HepG2 (cell line): ENCODE measurements around the gene TBC1D20. TPM values are rescaled to one million over a fixed set of nuclear protein-coding genes. Genes with fewer than 3 reads are reported as not detected.

Experiments used
- AKNA ChIP-seq: sonication (generic); formaldehyde crosslinking; IDR thresholded peaks from 2 replicates; pipeline ENCODE4 v1.4.0; 2020; ENCODE audit warnings: missing genetic modification reagents, borderline replicate concordance
- BRCA1 ChIP-seq: sonication (generic); formaldehyde crosslinking; IDR thresholded peaks from 2 replicates; pipeline ENCODE4 v1.4.0; 2020; ENCODE audit warnings: missing genetic modification reagents
- GABPB1 ChIP-seq: IDR thresholded peaks from 2 replicates; pipeline ENCODE4 v1.6.1; 2016; ENCODE audit warnings: mild to moderate bottlenecking, missing genetic modification reagents, moderate library complexity, missing compliant biosample characterization
- HOXA3 ChIP-seq: sonication (generic); formaldehyde crosslinking; IDR thresholded peaks from 2 replicates; pipeline ENCODE4 v1.5.0; 2020; ENCODE audit warnings: missing genetic modification reagents
- LCORL ChIP-seq, 2 experiments: fragments of 450-650 bp in 1 of 2; sonication (generic) in 1 of 2; formaldehyde crosslinking in 1 of 2; IDR thresholded peaks; 2 replicates each; pipeline versions ENCODE4 v1.5.0 to v1.6.1; 2017 to 2020; ENCODE audit warnings: antibody characterized with exemption in 1 of 2, missing genetic modification reagents in 1 of 2
- PAF1 ChIP-seq: IDR thresholded peaks from 2 replicates; pipeline ENCODE4 v1.6.1; 2016; ENCODE audit warnings: missing genetic modification reagents, missing compliant biosample characterization
- PAX8 ChIP-seq: sonication (generic); formaldehyde crosslinking; IDR thresholded peaks from 2 replicates; pipeline ENCODE4 v1.8.0; 2022; ENCODE audit warnings: mild to moderate bottlenecking, missing genetic modification reagents, borderline replicate concordance
- RARG ChIP-seq: sonication (generic); formaldehyde crosslinking; IDR thresholded peaks from 2 replicates; pipeline ENCODE4 v1.4.0; 2020; ENCODE audit warnings: low read depth, mild to moderate bottlenecking, missing genetic modification reagents
- RFX1 ChIP-seq: fragments of 450-650 bp; IDR thresholded peaks from 2 replicates; pipeline ENCODE4 v1.6.1; 2017
- SMYD3 ChIP-seq: sonication (generic); formaldehyde crosslinking; IDR thresholded peaks from 2 replicates; pipeline ENCODE4 v1.8.1; 2023; ENCODE audit warnings: mild to moderate bottlenecking, missing genetic modification reagents
- ZBTB46 ChIP-seq: sonication (generic); formaldehyde crosslinking; IDR thresholded peaks from 2 replicates; pipeline ENCODE4 v1.4.0; 2020; ENCODE audit warnings: mild to moderate bottlenecking, missing genetic modification reagents, borderline replicate concordance
- ZNF512 ChIP-seq: sonication (generic); formaldehyde crosslinking; IDR thresholded peaks from 2 replicates; pipeline ENCODE4 v1.4.0; 2020; ENCODE audit warnings: mild to moderate bottlenecking, missing genetic modification reagents
- ZNF646 ChIP-seq: sonication (generic); formaldehyde crosslinking; IDR thresholded peaks from 2 replicates; pipeline ENCODE4 v1.9.0; 2021; ENCODE audit warnings: mild to moderate bottlenecking, missing genetic modification reagents
- polyA plus RNA-seq, 8 experiments: library from polyadenylated mRNA; depleted of rRNA in 3 of 8; stranded (reverse) in 7 of 8; unstranded in 1 of 8; fragments of >200 nt; fragmentation: Illumina TruSeq in 4 of 8; extraction: Trizol in 4 of 8; gene quantifications; 2 replicates each; pipeline versions ENCODE4 v1.2.1 to v1.2.3, GENCODE V29; 2011 to 2016; ENCODE audit warnings: low read depth in 4 of 8, missing spikeins in 1 of 8, mixed read lengths in 1 of 8; ENCODE audit not compliant: insufficient read depth in 1 of 8
- total RNA-seq, 5 experiments: library from RNA; depleted of rRNA; stranded (reverse); fragments of >200 nt; fragmentation: Illumina TruSeq; extraction: Trizol; gene quantifications; 2 replicates each; pipeline ENCODE4 v1.2.3, GENCODE V29; 2016; ENCODE audit warnings: low read depth in 1 of 5

Gene TBC1D20
- total and polyA plus RNA-seq, 2 of the 13 experiments (the other 11 are each of a cell fraction or from before 2014, with no cell fraction given), result 36.6 to 47.1 TPM

DNA sequence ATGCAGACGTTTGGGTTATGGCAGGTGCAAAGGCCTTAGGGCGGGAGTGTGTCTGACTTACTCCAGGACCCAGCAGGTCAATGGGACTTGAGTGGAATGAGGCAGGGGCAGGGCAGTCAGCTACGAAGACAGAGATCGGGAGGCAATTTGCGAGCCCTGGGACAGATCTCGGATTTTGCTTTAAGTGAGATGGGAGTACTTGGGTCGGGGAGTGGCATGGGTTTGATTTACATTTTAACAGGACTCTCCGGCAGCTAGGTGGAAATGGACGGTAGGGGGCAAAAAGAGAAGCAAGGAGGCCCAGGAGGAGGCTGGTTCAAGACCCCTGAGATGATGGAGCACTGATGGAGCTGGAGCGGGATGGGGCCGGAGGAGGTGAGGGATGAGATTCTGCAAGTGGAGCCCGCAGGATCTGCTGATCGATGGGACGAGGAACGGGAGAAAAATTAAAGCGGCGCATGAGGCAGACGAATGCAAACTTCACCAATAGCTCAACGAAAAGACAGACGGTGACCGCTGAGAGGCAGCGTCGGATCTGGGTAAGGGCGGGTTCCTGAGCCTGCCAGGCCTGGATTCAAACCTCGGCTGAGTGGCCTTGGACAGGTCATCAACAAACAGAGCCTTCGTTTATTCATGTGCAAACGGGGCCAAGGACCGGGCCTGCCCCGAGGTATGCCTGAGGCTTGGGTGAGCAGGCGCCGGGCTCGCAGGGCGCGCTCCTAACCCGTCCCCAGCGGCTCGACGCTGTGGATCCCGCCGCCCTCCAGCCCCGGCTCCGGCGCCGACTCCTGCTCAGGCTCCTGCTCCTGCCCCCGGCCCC, 55.0 kb downstream of the TBC1D20 start (continued):
- TF ChIP-seq SMYD3 (CRISPR knock-in tag) (peak; percentile 91), RARG (no peak; the same call in 1 of the 2 replicates), ZBTB46 (CRISPR knock-in tag) (no peak), PAF1 (CRISPR knock-in tag) (peak; percentile 83), PAX8 (CRISPR knock-in tag) (0 out of 2 replicates have a peak, but pooled peaks have one; percentile 39), HOXA3 (CRISPR knock-in tag) (peak; percentile 74), AKNA (CRISPR knock-in tag) (peak; percentile 89), GABPB1 (CRISPR knock-in tag) (no peak), ZNF646 (CRISPR knock-in tag) (no peak), BRCA1 (CRISPR knock-in tag) (peak; percentile 90), RFX1 (no peak), LCORL (IDR thresholded peaks at IDR 0.05) (no peak), LCORL (CRISPR knock-in tag; IDR thresholded peaks at IDR 0.05) (peak; percentile 66; the same call in 1 of the 2 replicates), ZNF512 (CRISPR knock-in tag) (0 out of 2 replicates have a peak, but pooled peaks have one; percentile 10)
